ENCODE data around the gene TEAD1.

GRCh38 chr11:12725055-12725862, 51.0 kb downstream of the TEAD1 start:
- TF ChIP-seq CTCF (conservative IDR thresholded peaks at IDR 0.05) (no peak), ZFX (IDR thresholded peaks at IDR 0.05) (no peak)
